ENCODE measurements around the gene DCPS. TPM values are rescaled to one million over a fixed set of nuclear protein-coding genes. Genes with fewer than 3 reads are reported as not detected.

DCPS gene
- total RNA-seq, 1 experiment from 2014 or later, result 13.5 TPM

DNA sequence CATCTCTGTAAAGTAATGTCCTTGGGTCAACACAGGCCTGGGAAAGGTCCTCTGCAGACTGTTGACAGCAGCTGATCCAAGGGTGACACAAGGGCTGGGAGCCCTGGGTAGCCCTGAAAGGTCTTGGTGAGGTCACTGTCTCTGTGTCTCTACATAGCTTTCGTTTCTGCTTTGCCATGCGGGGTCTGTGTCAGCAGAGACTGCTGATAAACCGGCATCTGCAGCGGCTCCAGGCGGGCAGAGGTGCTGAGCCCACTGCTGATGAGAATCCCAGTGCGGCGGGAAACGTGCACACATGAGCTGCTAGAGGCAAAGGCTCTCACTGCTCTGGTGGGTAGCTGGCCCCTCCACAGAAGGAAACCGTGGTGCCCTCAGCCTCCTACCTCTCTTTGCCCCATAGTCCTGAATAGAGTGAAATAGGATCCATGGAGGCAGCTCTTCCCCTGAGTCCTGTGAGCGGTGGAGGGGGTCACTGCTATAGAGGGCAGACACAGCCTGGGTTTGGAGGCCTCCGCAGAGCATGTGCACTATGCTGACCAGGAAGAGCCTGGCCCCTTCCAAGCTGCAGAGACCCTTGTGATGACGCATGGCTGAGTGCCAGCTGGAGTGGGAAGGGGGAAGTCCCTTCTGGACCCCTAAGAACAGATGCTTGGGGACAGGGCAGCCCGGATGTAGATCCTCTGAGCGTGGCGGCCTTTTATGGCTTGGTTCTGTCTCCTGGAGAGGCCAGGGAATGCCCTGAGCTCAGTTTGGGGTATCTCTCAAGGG, 33.8 kb downstream of the DCPS start:
- Histone ChIP-seq H3K36me3 (peaks cover 7% of the 10 kb centered on the region; the same call in 1 of the 2 replicates), H3K4me1 (replicated peaks) (peaks cover 39% of the 10 kb centered on the region), H3K27ac (no peak overlapping the region), H3K4me3 (no peak overlapping the region), H3K27me3 (replicated peaks) (no peaks in the 10 kb centered on the region), H3K9me3 (replicated peaks) (no peaks in the 10 kb centered on the region)
- no peak for DNase-seq (ENCODE audit: low read depth in 1 of 2, low spot score in 2 of 2)

GRCh38 chr11:126338346-126339055, 34.6 kb downstream of the DCPS start:
- H3K36me3 ChIP-seq, result peaks cover 7% of the 10 kb centered on the region; the same call in 1 of the 2 replicates
- DNase-seq (ENCODE audit: low read depth in 1 of 2, low spot score in 2 of 2), result no peak
- H3K9me3 ChIP-seq (replicated peaks), result no peaks in the 10 kb centered on the region
- H3K4me3 ChIP-seq, result no peak overlapping the region
- H3K4me1 ChIP-seq (replicated peaks), result peaks cover 39% of the 10 kb centered on the region
- H3K27ac ChIP-seq, result no peak overlapping the region
- no peaks in the 10 kb centered on the region for H3K27me3 ChIP-seq (replicated peaks)

- peaks cover 39% of the 10 kb centered on the region for H3K4me1 ChIP-seq (replicated peaks)
- no peak overlapping the region for H3K4me3 ChIP-seq
- H3K9me3 ChIP-seq (replicated peaks), result no peaks in the 10 kb centered on the region
- H3K27me3 ChIP-seq (replicated peaks), result no peaks in the 10 kb centered on the region
- H3K36me3 ChIP-seq, result peaks cover 7% of the 10 kb centered on the region; the same call in 1 of the 2 replicates
- DNase-seq (ENCODE audit: low read depth in 1 of 2, low spot score in 2 of 2), result no peak
- H3K27ac ChIP-seq, result no peak overlapping the region
Measured at GRCh38 chr11:126339073-126339862, 35.4 kb downstream of the DCPS start.

DNA sequence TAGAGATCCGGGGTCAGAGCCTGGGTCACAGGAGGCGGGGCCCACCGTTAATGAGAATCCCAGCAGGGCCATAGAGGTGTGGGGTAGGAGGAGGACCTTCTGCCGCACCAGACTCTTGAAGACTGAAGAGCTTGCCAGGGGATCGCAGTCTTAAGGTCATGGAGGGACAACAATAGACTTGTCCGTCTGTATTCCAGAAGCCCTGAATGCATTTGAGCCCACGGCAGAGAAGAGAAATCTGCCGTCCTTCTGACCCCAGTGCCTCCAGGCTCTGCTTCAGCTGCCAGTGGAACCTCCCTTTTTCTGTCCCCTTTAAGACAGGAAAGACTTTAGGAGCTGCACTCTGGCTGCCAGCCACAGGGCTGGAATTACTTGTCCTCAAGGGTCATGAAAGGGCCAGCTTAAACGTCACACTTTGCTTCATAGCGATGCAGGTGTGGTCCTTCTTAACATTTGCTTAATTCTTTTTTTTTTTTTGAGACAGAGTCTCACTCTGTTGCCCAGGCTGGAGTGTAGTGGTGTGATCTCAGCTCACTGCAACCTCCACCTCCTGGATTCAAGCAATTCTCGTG, 36.1 kb downstream of the DCPS start:
- Histone ChIP-seq H3K4me1 (replicated peaks) (peaks cover 32% of the 10 kb centered on the region), H3K27me3 (replicated peaks) (no peaks in the 10 kb centered on the region), H3K36me3 (peaks cover 7% of the 10 kb centered on the region; the same call in 1 of the 2 replicates), H3K27ac (no peak overlapping the region), H3K9me3 (replicated peaks) (no peaks in the 10 kb centered on the region), H3K4me3 (no peak overlapping the region)
- DNase-seq (ENCODE audit: low read depth in 1 of 2, low spot score in 2 of 2), result no peak

DNA sequence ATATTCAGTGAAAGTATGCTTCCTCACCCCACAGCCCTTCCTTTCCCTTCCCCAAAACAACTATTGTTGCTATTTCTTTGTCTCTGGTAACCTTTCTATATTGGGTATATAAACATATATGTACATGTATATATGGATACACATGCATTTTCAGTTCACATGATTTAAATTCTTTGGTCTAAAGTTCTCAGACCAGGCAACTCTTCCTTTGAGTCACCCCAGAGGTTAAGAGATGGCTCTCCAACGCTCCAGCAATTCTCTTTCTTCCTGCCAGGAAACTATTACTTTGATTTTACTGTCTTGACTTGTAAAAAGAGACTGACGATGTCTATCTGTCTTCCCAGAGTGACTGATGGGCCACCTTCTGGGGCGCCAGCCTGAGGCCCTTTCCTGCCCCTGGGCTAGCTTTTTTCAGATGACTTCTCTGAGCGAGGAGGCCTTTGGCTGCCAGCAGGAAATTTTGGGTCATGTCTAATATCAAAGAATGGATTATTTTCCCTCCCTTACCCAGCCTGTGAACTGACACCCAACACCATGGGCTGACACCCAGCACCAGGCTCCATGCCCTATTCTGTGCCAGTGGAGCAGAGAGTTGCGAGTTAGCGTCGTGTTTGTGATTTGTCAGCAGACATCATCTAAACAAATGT, 37.2 kb downstream of the DCPS start:
- Histone ChIP-seq H3K36me3 (peaks cover 7% of the 10 kb centered on the region; the same call in 1 of the 2 replicates), H3K9me3 (replicated peaks) (no peaks in the 10 kb centered on the region), H3K27me3 (replicated peaks) (no peaks in the 10 kb centered on the region), H3K4me3 (no peak overlapping the region), H3K4me1 (replicated peaks) (peaks cover 34% of the 10 kb centered on the region), H3K27ac (peak overlapping the region; percentile 56)
- DNase-seq (ENCODE audit: low read depth in 1 of 2, low spot score in 2 of 2), result no peak

DNA sequence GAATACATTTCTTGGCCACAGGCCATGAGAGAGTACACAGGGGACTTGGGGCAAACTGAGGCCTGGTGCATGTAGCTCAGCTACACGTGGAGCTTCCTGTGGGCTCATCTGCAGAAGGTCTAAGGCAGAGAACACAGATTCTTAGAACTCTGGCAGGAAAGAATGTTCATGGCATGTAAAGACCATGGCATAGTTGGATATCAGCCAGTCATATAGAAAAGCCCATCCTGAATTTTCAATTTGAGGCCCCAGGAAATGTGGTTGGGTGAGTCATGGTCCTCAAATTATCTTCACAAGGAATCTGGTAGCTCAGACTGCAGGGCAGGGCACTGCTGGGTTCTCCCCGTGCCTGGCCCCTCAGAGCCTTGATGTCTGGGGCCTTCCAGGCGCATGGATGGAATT, 37.9 kb downstream of the DCPS start:
- Histone ChIP-seq H3K27ac (peak overlapping the region; percentile 56), H3K27me3 (replicated peaks) (no peaks in the 10 kb centered on the region), H3K9me3 (replicated peaks) (no peaks in the 10 kb centered on the region), H3K36me3 (peaks cover 7% of the 10 kb centered on the region; the same call in 1 of the 2 replicates), H3K4me1 (replicated peaks) (peaks cover 40% of the 10 kb centered on the region), H3K4me3 (no peak overlapping the region)
- DNase-seq (ENCODE audit: low read depth in 1 of 2, low spot score in 2 of 2), result peak; percentile 69 to 74

DNA sequence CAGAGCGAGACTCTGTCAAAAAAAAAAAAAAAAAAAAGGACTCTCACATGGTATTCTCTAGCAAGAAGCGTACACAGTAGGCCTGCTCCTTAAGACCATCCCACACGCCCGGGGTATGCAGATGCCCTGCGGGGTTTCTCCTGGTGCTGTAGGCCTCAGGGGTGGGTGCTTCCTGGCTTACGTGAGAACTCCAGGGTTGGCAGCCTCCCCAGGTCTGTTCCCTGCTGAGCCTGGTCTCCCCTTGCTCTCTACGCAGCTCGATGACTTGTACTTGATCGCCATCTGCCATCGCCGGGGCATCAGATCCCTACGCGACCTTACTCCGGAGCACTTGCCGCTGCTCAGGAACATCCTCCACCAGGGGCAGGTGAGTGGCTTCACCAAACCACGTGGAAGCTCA, 39.2 kb downstream of the DCPS start:
- DNase-seq (ENCODE audit: low read depth in 1 of 2, low spot score in 2 of 2), result no peak
- Histone ChIP-seq H3K27me3 (replicated peaks) (no peaks in the 10 kb centered on the region), H3K36me3 (peaks cover 7% of the 10 kb centered on the region; the same call in 1 of the 2 replicates), H3K9me3 (replicated peaks) (no peaks in the 10 kb centered on the region), H3K4me1 (replicated peaks) (peaks cover 42% of the 10 kb centered on the region), H3K27ac (no peak overlapping the region), H3K4me3 (no peak overlapping the region)

GRCh38 chr11:126344141-126345080, 40.6 kb downstream of the DCPS start:
- Histone ChIP-seq H3K27ac (no peak overlapping the region), H3K36me3 (peaks cover 7% of the 10 kb centered on the region; the same call in 1 of the 2 replicates), H3K9me3 (replicated peaks) (no peaks in the 10 kb centered on the region), H3K4me1 (replicated peaks) (peaks cover 42% of the 10 kb centered on the region), H3K27me3 (replicated peaks) (no peaks in the 10 kb centered on the region), H3K4me3 (no peak overlapping the region)
- no peak for DNase-seq (ENCODE audit: low read depth in 1 of 2, low spot score in 2 of 2)

DNA sequence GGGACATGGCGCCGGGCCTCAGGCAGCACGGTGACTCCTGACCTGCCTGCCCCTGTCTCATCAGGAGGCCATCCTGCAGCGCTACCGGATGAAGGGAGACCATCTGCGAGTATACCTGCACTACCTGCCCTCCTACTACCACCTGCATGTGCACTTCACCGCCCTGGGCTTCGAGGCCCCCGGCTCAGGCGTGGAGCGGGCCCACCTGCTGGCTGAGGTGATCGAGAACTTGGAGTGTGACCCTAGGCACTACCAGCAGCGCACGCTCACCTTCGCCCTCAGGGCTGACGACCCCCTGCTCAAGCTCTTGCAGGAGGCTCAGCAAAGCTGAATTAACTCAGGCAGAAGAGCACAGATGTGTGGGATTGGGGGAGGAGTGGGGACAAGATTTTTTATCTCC, 41.4 kb downstream of the DCPS start:
- Histone ChIP-seq H3K27me3 (replicated peaks) (no peaks in the 10 kb centered on the region), H3K4me3 (no peak overlapping the region), H3K9me3 (replicated peaks) (no peaks in the 10 kb centered on the region), H3K27ac (no peak overlapping the region), H3K36me3 (peaks cover 7% of the 10 kb centered on the region; the same call in 1 of the 2 replicates), H3K4me1 (replicated peaks) (peaks cover 35% of the 10 kb centered on the region)
- no peak for DNase-seq (ENCODE audit: low read depth in 1 of 2, low spot score in 2 of 2)

- peaks cover 28% of the 10 kb centered on the region for H3K4me1 ChIP-seq (replicated peaks)
- no peaks in the 10 kb centered on the region for H3K27me3 ChIP-seq (replicated peaks)
- no peak for DNase-seq (ENCODE audit: low read depth in 1 of 2, low spot score in 2 of 2)
Measured at GRCh38 chr11:126345759-126346585, 42.1 kb downstream of the DCPS start.

GRCh38 chr11:126346586-126346940, 42.7 kb downstream of the DCPS start:
- Histone ChIP-seq H3K27ac (no peak overlapping the region; the same call in 1 of the 2 replicates), H3K4me1 (replicated peaks) (peaks cover 22% of the 10 kb centered on the region), H3K9me3 (replicated peaks) (no peaks in the 10 kb centered on the region), H3K27me3 (replicated peaks) (no peaks in the 10 kb centered on the region), H3K36me3 (peaks cover under 1% of the 10 kb centered on the region; the same call in 1 of the 2 replicates), H3K4me3 (no peak overlapping the region)
- no peak for DNase-seq (ENCODE audit: low read depth in 1 of 2, low spot score in 2 of 2)

More at GRCh38 chr11:126345759-126346585, 42.1 kb downstream of the DCPS start:
- Histone ChIP-seq H3K27ac (no peak overlapping the region; the same call in 1 of the 2 replicates), H3K4me3 (no peak overlapping the region), H3K9me3 (replicated peaks) (no peaks in the 10 kb centered on the region), H3K36me3 (peaks cover 7% of the 10 kb centered on the region; the same call in 1 of the 2 replicates)
